CD14-positive monocyte (primary cell): ENCODE data around the gene SLC35F1. TPM values are rescaled to one million over a fixed set of nuclear protein-coding genes. Genes with fewer than 3 reads are reported as not detected.

ENCODE experiments used
- DNase-seq, 3 donors: peaks; one replicate each; pipeline ENCODE4 v3.0.0-alpha.2; 2011 to 2022
- H2AFZ ChIP-seq: 2 replicates; pipeline ENCODE4 v1.6.0; 2012; ENCODE audit warnings: mild to moderate bottlenecking, low read depth, low read length, inconsistent platforms; ENCODE audit not compliant: insufficient read depth, poor library complexity, severe bottlenecking
- H3K27ac ChIP-seq, 2 donors: 1 replicate in 1 of 2; 2 replicates in 1 of 2; pipeline ENCODE4 v1.5.1; 2012 to 2013; ENCODE audit warnings: low read length in 2 of 2, control low read depth in 1 of 2, inconsistent platforms in 1 of 2, low read depth in 1 of 2, mild to moderate bottlenecking in 1 of 2
- H3K27me3 ChIP-seq, 2 donors: one replicate each; pipeline versions ENCODE4 v1.6.0 to v1.6.1; 2011 to 2013; ENCODE audit warnings: low read length in 2 of 2; ENCODE audit not compliant: control insufficient read depth in 2 of 2, insufficient read depth in 2 of 2
- H3K36me3 ChIP-seq, 2 donors: replicated peaks in 1 of 2; 1 replicate in 1 of 2; 2 replicates in 1 of 2; pipeline versions ENCODE4 v1.5.1 to v1.6.1; 2012 to 2013; ENCODE audit warnings: low read length in 2 of 2, control low read depth in 1 of 2, inconsistent platforms in 1 of 2, mild to moderate bottlenecking in 1 of 2; ENCODE audit not compliant: insufficient read depth in 2 of 2, control insufficient read depth in 1 of 2
- H3K4me1 ChIP-seq, 2 donors: 1 replicate in 1 of 2; 2 replicates in 1 of 2; pipeline versions ENCODE4 v1.5.1 to v1.6.1; 2012 to 2013; ENCODE audit warnings: low read length in 2 of 2, control low read depth in 1 of 2, inconsistent platforms in 1 of 2, mild to moderate bottlenecking in 1 of 2, moderate library complexity in 1 of 2; ENCODE audit not compliant: insufficient read depth in 2 of 2, control insufficient read depth in 1 of 2
- H3K4me2 ChIP-seq: replicated peaks from 2 replicates; pipeline ENCODE3; 2012; ENCODE audit warnings: low read length, moderate library complexity, mild to moderate bottlenecking; ENCODE audit not compliant: poor library complexity, severe bottlenecking; ENCODE audit errors: extremely low read depth
- H3K4me3 ChIP-seq, 3 experiments: fragments of 200-600 bp in 1 of 3; sonication (generic) in 1 of 3; replicated peaks in 1 of 3; 1 replicate in 2 of 3; 2 replicates in 1 of 3; pipeline ENCODE4 v1.5.1; 2011 to 2013; ENCODE audit warnings: low read length in 3 of 3, mild to moderate bottlenecking in 3 of 3, control low read depth in 2 of 3, low read depth in 2 of 3, inconsistent platforms in 1 of 3, moderate library complexity in 1 of 3
- H3K79me2 ChIP-seq: 2 replicates; pipeline ENCODE4 v1.6.0; 2012; ENCODE audit warnings: mild to moderate bottlenecking, control low read depth, inconsistent platforms, low read length, moderate library complexity; ENCODE audit not compliant: insufficient read depth
- H3K9ac ChIP-seq: 2 replicates; pipeline ENCODE4 v1.6.0; 2017; ENCODE audit warnings: low read length, mild to moderate bottlenecking; ENCODE audit not compliant: insufficient read depth, poor library complexity, severe bottlenecking
- H3K9me3 ChIP-seq, 2 donors: replicated peaks in 1 of 2; 1 replicate in 1 of 2; 2 replicates in 1 of 2; pipeline versions ENCODE4 v1.5.1 to v1.6.1; 2012 to 2013; ENCODE audit warnings: low read length in 2 of 2, control low read depth in 1 of 2; ENCODE audit not compliant: control insufficient read depth in 1 of 2, insufficient read depth in 1 of 2
- H4K20me1 ChIP-seq: 2 replicates; pipeline ENCODE4 v1.6.0; 2012; ENCODE audit warnings: mild to moderate bottlenecking, low read length, control low read depth, moderate library complexity; ENCODE audit not compliant: insufficient read depth
- H3K27ac Mint-ChIP-seq, 7 donors: one replicate each; pipeline ENCODE4 v1.8.0; 2020; ENCODE audit warnings: mild to moderate bottlenecking in 7 of 7, mixed read lengths in 7 of 7, moderate library complexity in 6 of 7, inconsistent platforms in 2 of 7
- H3K27me3 Mint-ChIP-seq, 3 donors: one replicate each; pipeline ENCODE4 v1.8.0; 2021 to 2022; ENCODE audit warnings: low read depth in 3 of 3, mild to moderate bottlenecking in 3 of 3, mixed read lengths in 3 of 3, moderate library complexity in 3 of 3, inconsistent platforms in 1 of 3
- H3K36me3 Mint-ChIP-seq, 2 donors: one replicate each; pipeline ENCODE4 v1.8.0; 2020; ENCODE audit warnings: mixed read lengths in 2 of 2, inconsistent platforms in 1 of 2, mild to moderate bottlenecking in 1 of 2
- H3K4me1 Mint-ChIP-seq: one replicate; pipeline ENCODE4 v1.8.0; 2020; ENCODE audit warnings: mild to moderate bottlenecking, mixed read lengths
- H3K4me3 Mint-ChIP-seq, 2 donors: one replicate each; pipeline ENCODE4 v1.8.0; 2020; ENCODE audit warnings: mild to moderate bottlenecking in 2 of 2, mixed read lengths in 2 of 2, moderate library complexity in 1 of 2
- H3K9me3 Mint-ChIP-seq, 7 donors: one replicate each; pipeline ENCODE4 v1.8.0; 2020 to 2022; ENCODE audit warnings: mixed read lengths in 7 of 7, mild to moderate bottlenecking in 6 of 7, moderate library complexity in 6 of 7, inconsistent platforms in 2 of 7
- WGBS: methylation state at CpG from one replicate; pipeline ENCODE4 v1.1.5; 2013; ENCODE audit warnings: missing lambda C conversion rate; ENCODE audit not compliant: insufficient coverage; 5-methylcytosine and 5-hydroxymethylcytosine counted together
- intact Hi-C, 2 donors: fragments of 100-400 bp; cut with micrococcal nuclease; formaldehyde crosslinking; loops; one replicate each; pipeline versions ENCODE4 v1.15.0 to v1.15.1; 2023
- polyA plus RNA-seq, 3 donors: library from polyadenylated mRNA; depleted of rRNA in 1 of 3; unstranded in 2 of 3; stranded (reverse) in 1 of 3; fragments of 300-500 nt in 2 of 3; fragments of >200 nt in 1 of 3; fragmentation: Illumina TruSeq in 2 of 3; gene quantifications; 1 replicate in 2 of 3; 2 replicates in 1 of 3; pipeline ENCODE4 v1.2.3, GENCODE V29; 2012 to 2021
- TF ChIP-seq, protein P1 (sequence below): fragments of 200-600 bp; IDR thresholded peaks from one replicate; pipeline ENCODE4 v1.8.0; 2022; ENCODE audit warnings: antibody characterized with exemption, mild to moderate bottlenecking

SLC35F1 gene
- polyA plus RNA-seq, 3 donors, result not detected

DNA sequence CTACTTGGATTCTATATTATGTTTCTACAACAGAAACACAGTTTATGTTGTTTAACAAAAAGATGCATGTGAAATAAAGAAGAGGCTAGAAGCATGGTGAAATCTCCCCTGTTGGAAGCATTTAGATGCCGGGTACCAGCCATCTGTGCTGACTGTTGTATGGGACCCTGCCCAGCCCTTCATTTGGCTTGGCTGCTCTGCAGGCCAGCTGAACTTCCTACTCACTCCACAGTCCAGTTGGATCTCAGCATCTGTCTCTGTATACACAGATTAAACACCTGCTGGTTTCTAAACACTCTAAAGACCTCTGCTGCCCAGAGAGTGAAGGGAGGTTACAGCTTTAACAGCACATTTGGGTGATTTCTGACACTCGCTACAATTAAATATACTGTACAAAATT lies 228.3 kb downstream of the SLC35F1 start:
- no peaks in the 10 kb centered on the region for H3K4me1 ChIP-seq
- no peaks in the 10 kb centered on the region for H3K36me3 ChIP-seq
- H3K27ac ChIP-seq, result no peak overlapping the region
- intact Hi-C loops, result no loop called here
- no peak overlapping the region for H2AFZ ChIP-seq
- Mint-ChIP-seq H3K36me3 (no peaks in the 10 kb centered on the region), H3K9me3 (peaks cover 0 to 2% (median 0%) of the 10 kb centered on the region in 7 donors), H3K4me3 (no peak overlapping the region), H3K4me1 (no peaks in the 10 kb centered on the region), H3K27ac (no peak overlapping the region), H3K27me3 (no peaks in the 10 kb centered on the region)
- WGBS, result 83% methylated on average over 1 of the region's 2 CpGs
- H3K27me3 ChIP-seq, result no peaks in the 10 kb centered on the region
- no peak overlapping the region for H3K9ac ChIP-seq
- no peaks in the 10 kb centered on the region for H3K9me3 ChIP-seq
- no peaks in the 10 kb centered on the region for H4K20me1 ChIP-seq
- H3K4me3 ChIP-seq, result no peak overlapping the region
- no peaks in the 10 kb centered on the region for H3K79me2 ChIP-seq
- DNase-seq, result no peak
- no peak overlapping the region for H3K4me2 ChIP-seq
- TF ChIP-seq, protein P1, sequence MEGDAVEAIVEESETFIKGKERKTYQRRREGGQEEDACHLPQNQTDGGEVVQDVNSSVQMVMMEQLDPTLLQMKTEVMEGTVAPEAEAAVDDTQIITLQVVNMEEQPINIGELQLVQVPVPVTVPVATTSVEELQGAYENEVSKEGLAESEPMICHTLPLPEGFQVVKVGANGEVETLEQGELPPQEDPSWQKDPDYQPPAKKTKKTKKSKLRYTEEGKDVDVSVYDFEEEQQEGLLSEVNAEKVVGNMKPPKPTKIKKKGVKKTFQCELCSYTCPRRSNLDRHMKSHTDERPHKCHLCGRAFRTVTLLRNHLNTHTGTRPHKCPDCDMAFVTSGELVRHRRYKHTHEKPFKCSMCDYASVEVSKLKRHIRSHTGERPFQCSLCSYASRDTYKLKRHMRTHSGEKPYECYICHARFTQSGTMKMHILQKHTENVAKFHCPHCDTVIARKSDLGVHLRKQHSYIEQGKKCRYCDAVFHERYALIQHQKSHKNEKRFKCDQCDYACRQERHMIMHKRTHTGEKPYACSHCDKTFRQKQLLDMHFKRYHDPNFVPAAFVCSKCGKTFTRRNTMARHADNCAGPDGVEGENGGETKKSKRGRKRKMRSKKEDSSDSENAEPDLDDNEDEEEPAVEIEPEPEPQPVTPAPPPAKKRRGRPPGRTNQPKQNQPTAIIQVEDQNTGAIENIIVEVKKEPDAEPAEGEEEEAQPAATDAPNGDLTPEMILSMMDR, result no peak

DNA sequence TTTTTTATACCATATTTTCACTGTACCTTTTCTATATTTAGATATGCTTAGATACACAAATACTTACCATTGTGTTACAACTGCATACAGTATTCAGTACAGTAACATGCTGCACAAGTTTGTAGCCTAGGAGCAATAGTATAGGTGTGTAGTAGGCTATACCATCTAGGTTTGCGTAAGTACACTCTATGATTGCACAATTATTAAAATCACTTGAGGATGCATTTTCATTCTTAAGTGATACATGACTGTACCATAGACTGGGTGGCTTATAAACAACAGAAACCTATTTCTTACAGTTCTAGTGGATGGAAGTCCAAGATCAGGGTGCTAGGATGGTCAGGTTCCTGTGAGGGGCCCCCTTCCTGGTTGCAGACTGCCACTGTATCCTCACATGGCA lies 234.1 kb downstream of the SLC35F1 start:
- TF ChIP-seq, protein P1, result no peak

More for the DNA sequence above, 234.1 kb downstream of the SLC35F1 start:
- Histone ChIP-seq H2AFZ (no peak overlapping the region), H4K20me1 (no peaks in the 10 kb centered on the region), H3K9me3 (no peaks in the 10 kb centered on the region), H3K4me2 (no peak overlapping the region), H3K27ac (no peak overlapping the region), H3K9ac (no peak overlapping the region), H3K4me1 (no peaks in the 10 kb centered on the region), H3K27me3 (no peaks in the 10 kb centered on the region), H3K4me3 (no peak overlapping the region), H3K36me3 (no peaks in the 10 kb centered on the region), H3K79me2 (no peaks in the 10 kb centered on the region)
- Mint-ChIP-seq H3K9me3 (peaks cover 0 to 2% (median 1%) of the 10 kb centered on the region in 7 donors), H3K27me3 (no peaks in the 10 kb centered on the region), H3K36me3 (no peaks in the 10 kb centered on the region), H3K4me1 (no peaks in the 10 kb centered on the region), H3K27ac (no peak overlapping the region), H3K4me3 (no peak overlapping the region)
- WGBS, result no CpG with 5 or more reads among the region's 1 CpG
- no peak for DNase-seq
- intact Hi-C loops, result no loop called here
